Caco-2 (cell line): ENCODE measurements around the gene C5orf63. TPM values are rescaled to one million over a fixed set of nuclear protein-coding genes. Genes with fewer than 3 reads are reported as not detected.

Source experiments
- BruUV-seq: library from RNA; stranded (reverse); fragments of 400-500 nt; replicated peaks from 2 replicates; lab custom pipeline; 2021; lab: Mats Ljungman, UMichigan
- CTCF ChIA-PET: fragments of 300-600 bp; sonication (Branson Sonifier 250); formaldehyde crosslinking; loops from one replicate; lab custom pipeline; 2022; ENCODE audit warnings: antibody characterized with exemption; lab: Charles Lee
- POLR2A ChIA-PET: fragments of 300-600 bp; sonication (Branson Sonifier 250); formaldehyde crosslinking; loops from one replicate; lab custom pipeline; 2022; ENCODE audit warnings: antibody characterized with exemption; lab: Charles Lee
- DNase-seq, 2 experiments: peaks; one replicate each; pipeline versions ENCODE4 v3.0.0 to v3.0.0-alpha.2; 2020 to 2022
- H3K27me3 ChIP-seq: replicated peaks from 2 replicates; pipeline ENCODE4 v1.6.0; 2011; ENCODE audit warnings: low read length; ENCODE audit not compliant: control insufficient read depth, insufficient read depth
- H3K36me3 ChIP-seq: 2 replicates; pipeline ENCODE4 v1.5.1; 2011; ENCODE audit warnings: low read length; ENCODE audit not compliant: control insufficient read depth, insufficient read depth
- H3K4me1 ChIP-seq: fragments of 250-450 bp; sonication (Bioruptor Pico); 2 replicates; pipeline ENCODE4 v1.5.1; 2020; ENCODE audit warnings: mild to moderate bottlenecking
- H3K4me3 ChIP-seq: 2 replicates; pipeline ENCODE4 v1.5.1; 2011; ENCODE audit warnings: low read depth, mild to moderate bottlenecking, control low read depth, low read length
- H3K9me3 ChIP-seq: fragments of 250-450 bp; sonication (Bioruptor Pico); 2 replicates; pipeline ENCODE4 v1.5.1; 2020; ENCODE audit warnings: mild to moderate bottlenecking, moderate library complexity
- H3K27ac Mint-ChIP-seq: one replicate; pipeline ENCODE4 v1.8.0; 2022; ENCODE audit warnings: mixed read lengths; ENCODE audit not compliant: unreplicated experiment
- H3K27me3 Mint-ChIP-seq: one replicate; pipeline ENCODE4 v1.8.0; 2022; ENCODE audit warnings: mixed read lengths; ENCODE audit not compliant: insufficient read depth, unreplicated experiment
- H3K36me3 Mint-ChIP-seq: one replicate; pipeline ENCODE4 v1.8.0; 2022; ENCODE audit warnings: mild to moderate bottlenecking, mixed read lengths; ENCODE audit not compliant: insufficient read depth, unreplicated experiment
- H3K4me1 Mint-ChIP-seq: one replicate; pipeline ENCODE4 v1.8.0; 2022; ENCODE audit warnings: low read depth, mixed read lengths; ENCODE audit not compliant: unreplicated experiment
- H3K4me3 Mint-ChIP-seq: one replicate; pipeline ENCODE4 v1.8.0; 2022; ENCODE audit warnings: mild to moderate bottlenecking, moderate library complexity, mixed read lengths; ENCODE audit not compliant: unreplicated experiment
- H3K9me3 Mint-ChIP-seq: one replicate; pipeline ENCODE4 v1.8.0; 2022; ENCODE audit warnings: mixed read lengths; ENCODE audit not compliant: unreplicated experiment
- intact Hi-C: fragments of 100-400 bp; cut with micrococcal nuclease; formaldehyde crosslinking; loops from one replicate; pipeline ENCODE4 v1.10.0; 2022; ENCODE audit not compliant: unreplicated experiment
- total RNA-seq: library from RNA; stranded (reverse); gene quantifications from 2 replicates; pipeline ENCODE4 v1.2.3, GENCODE V29; 2022
- TF ChIP-seq, protein P1 (sequence below), 2 experiments: fragments of 200-600 bp in 1 of 2; IDR thresholded peaks; 1 replicate in 1 of 2; 2 replicates in 1 of 2; pipeline versions ENCODE4 v1.5.1 to v1.8.0; 2011 to 2022; ENCODE audit warnings: antibody characterized with exemption in 1 of 2, control low read depth in 1 of 2, inconsistent platforms in 1 of 2, low read depth in 1 of 2, low read length in 1 of 2, mild to moderate bottlenecking in 1 of 2, moderate library complexity in 1 of 2; ENCODE audit not compliant: insufficient read depth in 1 of 2, severe bottlenecking in 1 of 2, unreplicated experiment in 1 of 2

The C5orf63 gene
- total RNA-seq, 1 experiment from 2014 or later = 10.5 TPM

DNA sequence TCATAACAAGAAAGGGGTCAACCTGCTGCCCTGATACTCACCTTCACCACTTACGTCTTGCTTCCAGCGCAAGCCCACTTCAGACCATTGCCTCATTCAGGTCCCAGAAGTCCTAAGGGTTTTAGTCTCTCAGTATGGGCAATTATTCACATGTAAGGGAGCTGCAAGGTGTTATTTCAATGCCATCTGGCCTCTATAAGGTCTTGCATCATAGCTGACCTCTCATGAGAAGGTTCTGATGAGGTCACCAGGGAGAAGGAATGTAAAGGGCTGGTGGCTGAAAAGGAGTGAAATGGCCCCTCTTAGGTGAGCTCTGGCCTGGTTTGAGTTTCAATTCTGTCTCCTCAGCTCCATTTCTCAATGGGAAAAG, 41.5 kb downstream of the C5orf63 start:
- POLR2A ChIA-PET = no interaction called here
- no peak overlapping the region for H3K4me3 ChIP-seq
- BruUV-seq = no TSS peak
- CTCF ChIA-PET = interaction anchor here (0.6 kb wide), 2 partner anchors 102 to 347 kb away, joined by 4 read pairs; no protein-coding TSS in a partner anchor
- Mint-ChIP-seq H3K4me3 (peak overlapping the region; percentile 75), H3K9me3 (no peaks in the 10 kb centered on the region), H3K36me3 (no peaks in the 10 kb centered on the region), H3K4me1 (peaks cover 11% of the 10 kb centered on the region), H3K27ac (no peak overlapping the region), H3K27me3 (peaks cover 30% of the 10 kb centered on the region)
- TF ChIP-seq, protein P1, sequence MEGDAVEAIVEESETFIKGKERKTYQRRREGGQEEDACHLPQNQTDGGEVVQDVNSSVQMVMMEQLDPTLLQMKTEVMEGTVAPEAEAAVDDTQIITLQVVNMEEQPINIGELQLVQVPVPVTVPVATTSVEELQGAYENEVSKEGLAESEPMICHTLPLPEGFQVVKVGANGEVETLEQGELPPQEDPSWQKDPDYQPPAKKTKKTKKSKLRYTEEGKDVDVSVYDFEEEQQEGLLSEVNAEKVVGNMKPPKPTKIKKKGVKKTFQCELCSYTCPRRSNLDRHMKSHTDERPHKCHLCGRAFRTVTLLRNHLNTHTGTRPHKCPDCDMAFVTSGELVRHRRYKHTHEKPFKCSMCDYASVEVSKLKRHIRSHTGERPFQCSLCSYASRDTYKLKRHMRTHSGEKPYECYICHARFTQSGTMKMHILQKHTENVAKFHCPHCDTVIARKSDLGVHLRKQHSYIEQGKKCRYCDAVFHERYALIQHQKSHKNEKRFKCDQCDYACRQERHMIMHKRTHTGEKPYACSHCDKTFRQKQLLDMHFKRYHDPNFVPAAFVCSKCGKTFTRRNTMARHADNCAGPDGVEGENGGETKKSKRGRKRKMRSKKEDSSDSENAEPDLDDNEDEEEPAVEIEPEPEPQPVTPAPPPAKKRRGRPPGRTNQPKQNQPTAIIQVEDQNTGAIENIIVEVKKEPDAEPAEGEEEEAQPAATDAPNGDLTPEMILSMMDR (IDR thresholded peaks at IDR 0.05; ENCODE audit: insufficient read depth in 1 of 2, low read depth in 1 of 2, low read length in 1 of 2, severe bottlenecking in 1 of 2, unreplicated experiment in 1 of 2) = no peak
- no peaks in the 10 kb centered on the region for H3K4me1 ChIP-seq
- no peaks in the 10 kb centered on the region; the same call in 1 of the 2 replicates for H3K27me3 ChIP-seq
- no peaks in the 10 kb centered on the region for H3K9me3 ChIP-seq
- DNase-seq = no peak
- intact Hi-C loops = loop anchor here (5.0 kb wide), 2 partner anchors 40 to 195 kb away; partner anchors contain the start of gene C5orf63
- H3K36me3 ChIP-seq = no peaks in the 10 kb centered on the region

DNA sequence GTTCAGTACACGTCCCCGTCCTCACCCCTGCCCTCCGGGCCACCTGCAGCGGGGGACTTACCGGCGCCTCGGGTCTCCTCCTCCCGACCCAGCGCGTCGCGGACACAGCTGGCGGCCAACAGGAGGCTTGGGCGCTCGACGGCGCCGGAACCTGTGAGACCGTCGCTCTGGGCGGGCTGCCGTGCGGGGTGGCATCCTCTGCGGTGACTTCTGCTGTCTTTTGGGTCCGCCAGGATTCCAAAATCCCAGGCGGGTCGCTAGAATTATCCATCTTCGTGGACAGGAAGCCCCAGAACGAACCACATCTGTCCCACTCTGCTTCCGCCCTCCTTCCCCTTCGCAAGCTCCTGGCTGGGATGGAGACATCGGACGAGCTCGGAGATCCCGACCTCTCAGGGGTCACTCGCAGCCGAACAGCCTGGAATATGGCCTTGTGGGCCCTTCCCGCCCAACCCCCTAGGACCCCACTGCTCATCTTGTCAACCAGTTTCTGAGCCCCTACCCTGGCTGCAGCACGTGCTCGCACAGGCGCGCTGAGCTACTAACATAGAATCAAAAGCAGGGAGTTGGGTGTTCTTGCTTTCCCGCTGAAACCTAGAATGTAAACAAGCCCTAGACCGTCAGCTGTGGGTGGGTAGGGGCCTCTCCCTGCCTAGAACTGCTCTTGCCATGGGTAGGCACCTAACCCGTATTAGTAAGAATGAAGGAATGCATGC, 42.0 kb downstream of the C5orf63 start:
- no peaks in the 10 kb centered on the region; the same call in 1 of the 2 replicates for H3K27me3 ChIP-seq
- Mint-ChIP-seq H3K4me1 (peaks cover 11% of the 10 kb centered on the region), H3K27ac (no peak overlapping the region), H3K9me3 (no peaks in the 10 kb centered on the region), H3K4me3 (peak overlapping the region; percentile 75), H3K27me3 (peaks cover 30% of the 10 kb centered on the region), H3K36me3 (no peaks in the 10 kb centered on the region)
- TF ChIP-seq, protein P1 (IDR thresholded peaks at IDR 0.05; ENCODE audit: insufficient read depth in 1 of 2, low read depth in 1 of 2, low read length in 1 of 2, severe bottlenecking in 1 of 2, unreplicated experiment in 1 of 2) = no peak
- H3K9me3 ChIP-seq = no peaks in the 10 kb centered on the region
- CTCF ChIA-PET = interaction anchor here (0.6 to 1.1 kb wide), 3 partner anchors 14 to 197 kb away, joined by 3 to 4 read pairs (median 4); no protein-coding TSS in a partner anchor
- BruUV-seq = no TSS peak
- no peaks in the 10 kb centered on the region for H3K36me3 ChIP-seq
- peak overlapping the region; percentile 68 for H3K4me3 ChIP-seq
- intact Hi-C loops = loop anchor here (5.0 kb wide), 2 partner anchors 41 to 196 kb away; partner anchors contain the start of gene C5orf63
- POLR2A ChIA-PET = no interaction called here
- DNase-seq = no peak
- H3K4me1 ChIP-seq = no peaks in the 10 kb centered on the region

DNA sequence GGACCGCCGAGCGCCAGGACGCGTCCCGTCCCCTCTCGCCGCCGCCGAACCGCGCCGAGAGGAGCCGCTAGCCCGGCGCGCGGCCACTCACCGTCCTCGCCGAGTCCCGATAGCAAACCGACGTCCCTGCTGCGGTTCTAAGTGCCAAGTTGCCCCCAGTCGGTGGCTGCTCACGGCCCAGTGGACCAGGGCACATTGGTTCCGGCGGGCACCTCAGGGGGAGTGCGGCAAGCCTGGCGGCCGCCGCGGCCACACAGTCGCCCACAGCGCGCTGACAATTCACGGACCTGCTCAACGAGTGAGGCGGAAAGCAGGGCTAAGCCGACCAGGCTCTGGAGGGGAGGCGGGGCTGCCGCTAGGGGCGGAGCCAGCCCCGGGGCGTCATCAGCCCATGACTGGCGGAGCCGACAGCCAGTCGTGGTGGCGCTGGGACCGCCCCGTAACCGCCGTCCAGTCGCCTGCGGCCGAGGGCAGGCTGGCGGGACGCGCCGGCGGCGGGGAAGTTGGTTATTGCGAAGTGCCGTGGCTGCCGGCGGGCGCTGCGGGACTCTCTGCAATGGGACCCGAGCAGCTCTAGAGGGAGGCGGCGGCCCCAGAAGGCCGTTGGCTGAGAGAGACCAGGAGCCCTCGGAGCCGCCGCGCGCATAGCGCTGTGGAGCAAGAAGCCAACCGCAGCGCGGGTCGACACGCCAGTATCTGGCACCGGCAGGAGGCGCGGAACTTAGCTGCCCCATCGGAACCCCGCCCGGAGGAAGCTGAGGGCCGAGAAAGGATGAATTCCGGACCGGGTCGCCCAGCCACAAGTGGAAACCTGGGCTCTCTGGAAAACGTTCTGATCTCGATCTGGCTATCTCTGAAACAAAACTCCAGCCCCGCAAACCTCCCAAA, 42.8 kb downstream of the C5orf63 start, which contains the start of gene MARCHF3:
Gene MARCHF3, minus strand, starts transcription at position 300 of the 888 bp plus-strand sequence. CDS start 112,387 bp downstream, outside the sequence.
- H3K36me3 ChIP-seq = no peaks in the 10 kb centered on the region
- Mint-ChIP-seq H3K27ac (no peak within 1 kb of the TSS), H3K36me3 (no peaks in the 10 kb centered on the region), H3K27me3 (peaks cover 30% of the 10 kb centered on the region), H3K9me3 (no peaks in the 10 kb centered on the region), H3K4me1 (peaks cover 11% of the 10 kb centered on the region), H3K4me3 (peak within 1 kb of the TSS; percentile 75)
- H3K9me3 ChIP-seq = no peaks in the 10 kb centered on the region
- DNase-seq = peak; percentile 94 to 97
- BruUV-seq = no TSS peak
- no peaks in the 10 kb centered on the region for H3K4me1 ChIP-seq
- TF ChIP-seq, protein P1 (IDR thresholded peaks at IDR 0.05; ENCODE audit: insufficient read depth in 1 of 2, low read depth in 1 of 2, low read length in 1 of 2, severe bottlenecking in 1 of 2, unreplicated experiment in 1 of 2) = peak; percentile 33 to 42
- intact Hi-C loops = loop anchor here (1.0 to 5.0 kb wide), 3 partner anchors 42 to 488 kb away; partner anchors contain the start of gene C5orf63
- ChIA-PET POLR2A (no interaction called here), CTCF (interaction anchor here (0.9 to 1.1 kb wide), 2 partner anchors 13 to 198 kb away, joined by 3 to 4 read pairs; no protein-coding TSS in a partner anchor)
- H3K4me3 ChIP-seq = peak within 1 kb of the TSS; percentile 68
- no peaks in the 10 kb centered on the region; the same call in 1 of the 2 replicates for H3K27me3 ChIP-seq
